ENCODE data around the gene ARL3.
"Not testable (repeated sequence)": the region's sequence is repeated elsewhere in the genome, so short reads cannot be mapped to it uniquely, and the experiment has no call there.

The ARL3 gene, protein sequence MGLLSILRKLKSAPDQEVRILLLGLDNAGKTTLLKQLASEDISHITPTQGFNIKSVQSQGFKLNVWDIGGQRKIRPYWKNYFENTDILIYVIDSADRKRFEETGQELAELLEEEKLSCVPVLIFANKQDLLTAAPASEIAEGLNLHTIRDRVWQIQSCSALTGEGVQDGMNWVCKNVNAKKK

GRCh38 chr10:102713814-102714620 is at the start of gene ARL3:
Gene ARL3 (minus strand): TSS chr10:102714397. CDS start chr10:102714275, 122 bp downstream.
- H3K9ac ChIP-seq: peak within 1 kb of the TSS; percentile 86
- H3K4me3 ChIP-seq: peak within 1 kb of the TSS; percentile 92
- peaks cover 4% of the 10 kb centered on the region; the same call in 1 of the 2 replicates for H3K36me3 ChIP-seq
- no peaks in the 10 kb centered on the region for H3K27me3 ChIP-seq
- TF ChIP-seq Cebpa-rat (IDR thresholded peaks at IDR 0.05): no peak
- H3K4me1 ChIP-seq: peaks cover 73% of the 10 kb centered on the region
- no peaks in the 10 kb centered on the region for H3K9me3 ChIP-seq
- peak within 1 kb of the TSS; percentile 81 for H3K27ac ChIP-seq
- H4K20me1 ChIP-seq: 0 out of 2 replicates have a peak, but pooled peaks cover 13% of the 10 kb centered on the region
- H3K4me2 ChIP-seq: peak within 1 kb of the TSS; percentile 92

DNA sequence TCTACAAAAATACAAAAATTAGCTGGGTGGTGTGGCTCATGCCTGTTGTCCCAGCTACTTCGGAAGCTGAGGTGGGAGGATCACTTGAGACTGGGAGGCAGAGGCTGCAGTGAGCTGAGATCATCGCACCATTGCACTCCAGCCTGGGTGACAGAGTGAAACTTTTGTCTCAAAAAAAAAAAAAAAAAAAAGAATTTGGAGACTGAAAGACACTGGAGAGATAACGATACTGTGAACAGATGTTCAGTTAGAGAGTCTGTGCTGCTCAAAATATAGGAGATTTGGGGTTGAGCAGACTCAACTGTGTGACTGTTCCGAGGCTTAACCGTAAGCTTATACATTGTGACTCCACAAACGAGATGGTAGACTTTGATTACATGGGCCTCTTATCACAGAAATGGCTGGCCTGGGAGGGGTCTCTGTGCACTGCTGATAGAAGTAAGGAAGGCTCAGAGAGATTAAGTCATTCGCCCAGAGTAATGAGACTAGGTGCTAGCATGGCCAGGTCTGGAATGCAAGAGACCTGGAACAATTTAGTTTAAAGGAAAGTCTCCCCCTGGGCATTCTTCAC is 48.9 kb upstream of the ARL3 start:
- peaks cover 59% of the 10 kb centered on the region for H3K36me3 ChIP-seq
- peaks cover 25% of the 10 kb centered on the region for H3K4me1 ChIP-seq
- no peak overlapping the region for H3K9ac ChIP-seq
- H3K4me2 ChIP-seq: no peak overlapping the region
- no peaks in the 10 kb centered on the region for H3K27me3 ChIP-seq
- H3K27ac ChIP-seq: no peak overlapping the region
- no peak overlapping the region for H3K4me3 ChIP-seq
- no peaks in the 10 kb centered on the region; the same call in 1 of the 2 replicates for H4K20me1 ChIP-seq
- peaks cover 16% of the 10 kb centered on the region for H3K9me3 ChIP-seq
- TF ChIP-seq Cebpa-rat (IDR thresholded peaks at IDR 0.05): no peak

- Histone ChIP-seq H3K4me2 (no peak overlapping the region), H3K27ac (no peak overlapping the region), H3K27me3 (no peaks in the 10 kb centered on the region), H3K9me3 (peaks cover 17% of the 10 kb centered on the region), H3K9ac (no peak overlapping the region), H4K20me1 (no peaks in the 10 kb centered on the region; the same call in 1 of the 2 replicates), H3K4me3 (no peak overlapping the region), H3K4me1 (peaks cover 25% of the 10 kb centered on the region), H3K36me3 (peaks cover 59% of the 10 kb centered on the region)
- no peak for TF ChIP-seq Cebpa-rat (IDR thresholded peaks at IDR 0.05)
These were observed 48.3 kb upstream of the ARL3 start for GRCh38 chr10:102762401-102763015.

- Histone ChIP-seq H3K9me3 (peaks cover 17% of the 10 kb centered on the region), H3K9ac (no peak overlapping the region), H3K4me1 (peaks cover 25% of the 10 kb centered on the region), H3K27me3 (no peaks in the 10 kb centered on the region), H3K4me3 (no peak overlapping the region), H3K4me2 (no peak overlapping the region; the same call in 1 of the 2 replicates), H4K20me1 (no peaks in the 10 kb centered on the region; the same call in 1 of the 2 replicates), H3K36me3 (peaks cover 59% of the 10 kb centered on the region), H3K27ac (no peak overlapping the region)
- no peak for TF ChIP-seq Cebpa-rat (IDR thresholded peaks at IDR 0.05)
These were observed 47.8 kb upstream of the ARL3 start for GRCh38 chr10:102761981-102762380.

- TF ChIP-seq Cebpa-rat (IDR thresholded peaks at IDR 0.05): no peak
- Histone ChIP-seq H3K27me3 (no peaks in the 10 kb centered on the region), H3K4me1 (peaks cover 17% of the 10 kb centered on the region; the same call in 1 of the 2 replicates), H3K4me3 (no peak overlapping the region), H3K27ac (no peak overlapping the region), H3K36me3 (peaks cover 55% of the 10 kb centered on the region), H3K9me3 (peaks cover 17% of the 10 kb centered on the region), H3K4me2 (no peak overlapping the region), H3K9ac (no peak overlapping the region), H4K20me1 (peaks cover 18% of the 10 kb centered on the region; the same call in 1 of the 2 replicates)
These were observed 45.5 kb upstream of the ARL3 start for GRCh38 chr10:102759497-102760210.

- H3K4me3 ChIP-seq, H3K27me3 ChIP-seq, H3K9ac ChIP-seq, H3K27ac ChIP-seq, H3K4me2 ChIP-seq: not testable (repeated sequence)
- H3K9me3 ChIP-seq: peaks cover 17% of the 10 kb centered on the region
- peaks cover 21% of the 10 kb centered on the region; the same call in 1 of the 2 replicates for H3K4me1 ChIP-seq
- peaks cover 25% of the 10 kb centered on the region for H4K20me1 ChIP-seq
- H3K36me3 ChIP-seq: peaks cover 55% of the 10 kb centered on the region
These were observed 44.7 kb upstream of the ARL3 start for GRCh38 chr10:102758933-102759262.

DNA sequence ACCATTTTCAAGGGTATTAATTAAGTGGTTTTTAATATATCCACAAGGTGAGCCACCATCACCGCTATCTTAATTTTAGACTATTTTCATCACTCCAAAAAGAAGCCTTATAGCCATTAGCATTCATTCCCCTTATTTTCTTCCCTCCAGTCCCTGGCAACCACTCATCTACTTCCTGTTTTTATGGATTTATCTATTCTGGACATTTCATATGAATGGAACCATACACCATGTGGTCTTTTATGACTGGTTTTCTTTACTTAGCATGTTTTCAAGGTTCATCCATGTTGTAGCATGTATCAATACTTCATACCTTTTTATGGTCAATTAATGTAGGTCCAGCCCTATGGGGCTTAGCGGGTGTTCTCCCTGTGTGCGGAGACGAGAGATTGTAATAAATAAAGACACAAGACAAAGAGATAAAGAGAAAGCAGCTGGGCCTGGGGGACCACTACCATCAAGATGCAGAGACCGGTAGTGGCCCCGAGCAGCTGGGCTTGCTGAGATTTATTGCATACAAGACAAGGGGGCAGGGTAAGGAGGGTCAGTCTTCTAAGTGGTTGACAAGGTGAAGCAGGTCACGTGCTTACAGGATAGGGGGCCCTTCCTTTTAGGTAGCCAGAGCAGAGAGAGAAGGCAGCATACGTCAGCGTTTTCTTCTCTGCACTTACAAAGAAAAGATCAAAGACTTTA is 44.2 kb upstream of the ARL3 start:
- Histone ChIP-seq H4K20me1 (peaks cover 30% of the 10 kb centered on the region), H3K4me3 (no peak overlapping the region), H3K27ac (no peak overlapping the region), H3K36me3 (peaks cover 50% of the 10 kb centered on the region), H3K9me3 (peaks cover 17% of the 10 kb centered on the region), H3K4me2 (no peak overlapping the region), H3K27me3 (no peaks in the 10 kb centered on the region), H3K9ac (no peak overlapping the region), H3K4me1 (peaks cover 24% of the 10 kb centered on the region)
- no peak for TF ChIP-seq Cebpa-rat (IDR thresholded peaks at IDR 0.05)

DNA sequence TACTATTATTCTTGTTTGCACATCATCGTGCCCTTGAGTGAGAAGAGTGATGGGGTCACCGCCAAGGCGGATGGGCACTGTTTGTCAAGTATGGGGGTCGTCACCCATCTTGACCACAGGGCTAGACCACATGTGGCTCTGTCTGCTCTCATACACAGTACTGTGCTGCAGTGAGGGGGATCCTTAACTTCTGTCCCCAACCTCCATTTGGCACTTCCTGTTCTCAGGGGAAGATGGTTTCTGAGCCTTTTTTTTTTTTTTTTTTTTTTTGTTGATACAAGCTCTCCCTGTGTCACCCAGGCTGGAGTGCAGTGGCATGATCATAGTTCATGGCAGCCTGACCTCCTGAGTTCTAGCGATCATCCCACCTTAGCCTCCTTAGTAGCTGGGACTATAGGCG is 43.1 kb upstream of the ARL3 start:
- TF ChIP-seq Cebpa-rat (IDR thresholded peaks at IDR 0.05): no peak

DNA sequence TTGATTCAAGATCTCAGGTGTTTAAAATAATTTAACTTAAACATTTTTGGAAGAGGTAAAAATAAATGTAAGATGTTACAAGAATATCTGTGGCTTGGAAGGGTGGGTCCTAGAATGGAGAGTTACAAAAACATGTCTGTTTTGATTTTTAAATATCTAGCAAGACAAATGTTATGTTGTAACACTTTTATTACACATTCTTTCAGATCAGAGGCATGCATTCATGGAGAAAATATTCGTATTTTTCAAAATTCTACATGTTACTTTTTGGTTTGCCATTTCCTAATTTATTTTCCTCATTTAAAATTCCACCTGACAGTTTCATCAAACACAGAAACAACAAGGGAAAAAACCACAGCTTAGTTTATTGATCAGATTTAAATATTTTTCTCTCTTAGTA is 39.5 kb upstream of the ARL3 start:
- peak overlapping the region; percentile 20; the same call in 1 of the 2 replicates for H3K4me2 ChIP-seq
- no peaks in the 10 kb centered on the region for H3K27me3 ChIP-seq
- no peak overlapping the region for H3K9ac ChIP-seq
- TF ChIP-seq Cebpa-rat (IDR thresholded peaks at IDR 0.05): no peak
- peaks cover 36% of the 10 kb centered on the region for H3K36me3 ChIP-seq
- peaks cover 32% of the 10 kb centered on the region for H3K4me1 ChIP-seq
- no peak overlapping the region for H3K27ac ChIP-seq
- H4K20me1 ChIP-seq: peaks cover 56% of the 10 kb centered on the region
- no peak overlapping the region for H3K4me3 ChIP-seq
- H3K9me3 ChIP-seq: 0 out of 2 replicates have a peak, but pooled peaks cover 6% of the 10 kb centered on the region

More for the DNA sequence above, 43.1 kb upstream of the ARL3 start:
- Histone ChIP-seq H3K9me3 (peaks cover 17% of the 10 kb centered on the region), H3K4me1 (peaks cover 35% of the 10 kb centered on the region), H3K4me2 (no peak overlapping the region), H3K4me3 (no peak overlapping the region), H4K20me1 (peaks cover 41% of the 10 kb centered on the region), H3K27ac (no peak overlapping the region), H3K9ac (no peak overlapping the region), H3K27me3 (no peaks in the 10 kb centered on the region), H3K36me3 (peaks cover 42% of the 10 kb centered on the region)

All from BLaER1 (cell line).